PC-3 (cell line): Measurements from ENCODE around the gene PRKX. TPM values are rescaled to one million over a fixed set of nuclear protein-coding genes. Genes with fewer than 3 reads are reported as not detected.
"Not testable (repeated sequence)": the region's sequence is repeated elsewhere in the genome, so short reads cannot be mapped to it uniquely, and the experiment has no call there.

Experiments used
- ATAC-seq: fragments of 200-7000 bp; cut with Tn5 transposase; 2 replicates; pipeline ENCODE4 v1.9.1; 2020; ENCODE audit warnings: mild to moderate bottlenecking, moderate library complexity
- BruUV-seq: library from RNA; stranded (reverse); fragments of 400-500 nt; replicated peaks from 2 replicates; lab custom pipeline; 2021; lab: Mats Ljungman, UMichigan
- CTCF ChIA-PET: fragments of 300-600 bp; sonication (Branson Sonifier 250); formaldehyde crosslinking; loops from one replicate; lab custom pipeline; 2022; ENCODE audit warnings: antibody characterized with exemption; lab: Charles Lee
- POLR2A ChIA-PET: fragments of 300-600 bp; sonication (Branson Sonifier 250); formaldehyde crosslinking; loops from one replicate; lab custom pipeline; 2022; ENCODE audit warnings: antibody characterized with exemption; ENCODE audit not compliant: unreplicated experiment; lab: Charles Lee
- DNase-seq: peaks from one replicate; pipeline ENCODE4 v3.0.0-alpha.2; 2015
- H2AFZ ChIP-seq: fragments of 300-600 bp; sonication (generic); 2 replicates; pipeline ENCODE4 v1.6.0; 2016; ENCODE audit warnings: antibody characterized with exemption, low read length
- H3F3A ChIP-seq: fragments of 300-600 bp; sonication (generic); one replicate; pipeline ENCODE4 v1.6.0; 2017; ENCODE audit warnings: antibody characterized with exemption, low read length, control low read depth, mild to moderate bottlenecking; ENCODE audit not compliant: unreplicated experiment
- H3K27ac ChIP-seq: fragments of 300-600 bp; sonication (generic); 2 replicates; pipeline ENCODE4 v1.5.1; 2016; ENCODE audit warnings: mild to moderate bottlenecking, low read length
- H3K27me3 ChIP-seq: fragments of 300-600 bp; sonication (generic); 2 replicates; pipeline ENCODE4 v1.6.1; 2016; ENCODE audit warnings: low read length, mixed read lengths
- H3K36me3 ChIP-seq: fragments of 300-600 bp; sonication (generic); 2 replicates; pipeline ENCODE4 v1.6.1; 2016; ENCODE audit warnings: low read depth, mixed run types, low read length, mixed read lengths
- H3K4me1 ChIP-seq: fragments of 300-600 bp; sonication (generic); 2 replicates; pipeline ENCODE4 v1.5.1; 2016; ENCODE audit warnings: low read length; ENCODE audit not compliant: insufficient read depth
- H3K4me2 ChIP-seq: fragments of 300-600 bp; sonication (generic); 2 replicates; pipeline ENCODE4 v1.6.0; 2016; ENCODE audit warnings: low read length
- H3K4me3 ChIP-seq: fragments of 300-600 bp; sonication (generic); 2 replicates; pipeline ENCODE4 v1.5.1; 2016; ENCODE audit warnings: mild to moderate bottlenecking, low read length, mixed read lengths
- H3K79me2 ChIP-seq: fragments of 300-600 bp; sonication (generic); 2 replicates; pipeline ENCODE4 v1.6.1; 2017; ENCODE audit warnings: low read length, mixed read lengths
- H3K9ac ChIP-seq: fragments of 300-600 bp; sonication (generic); 2 replicates; pipeline ENCODE4 v1.6.0; 2016; ENCODE audit warnings: mild to moderate bottlenecking, low read length
- H3K9me2 ChIP-seq: fragments of 300-600 bp; sonication (generic); replicated peaks from 2 replicates; pipeline ENCODE4 v1.6.1; 2016; ENCODE audit warnings: mixed run types, low read length, mixed read lengths
- H3K9me3 ChIP-seq: fragments of 300-600 bp; sonication (generic); 2 replicates; pipeline ENCODE4 v1.6.1; 2016; ENCODE audit warnings: low read length, mixed read lengths
- H4K20me1 ChIP-seq: fragments of 300-600 bp; sonication (generic); 2 replicates; pipeline ENCODE4 v1.6.1; 2016; ENCODE audit warnings: low read length, mixed read lengths
- EZH2 ChIP-seq: fragments of 300-600 bp; sonication (generic); IDR thresholded peaks from one replicate; pipeline ENCODE4 v1.6.1; 2017; ENCODE audit warnings: antibody characterized with exemption, mild to moderate bottlenecking, low read length; ENCODE audit not compliant: unreplicated experiment
- EZH2phosphoT487 ChIP-seq: fragments of 300-600 bp; sonication (generic); IDR thresholded peaks from 2 replicates; pipeline ENCODE4 v1.6.1; 2018; ENCODE audit warnings: mild to moderate bottlenecking, antibody characterized with exemption, low read length, borderline replicate concordance
- intact Hi-C: fragments of 100-400 bp; cut with micrococcal nuclease; formaldehyde crosslinking; loops from 2 replicates; pipeline ENCODE4 v1.9.0; 2023
- total RNA-seq: library from RNA; depleted of rRNA; stranded (reverse); fragments of >200 nt; gene quantifications from 2 replicates; pipeline ENCODE4 v1.2.3, GENCODE V29; 2014
- TF ChIP-seq, protein P1 (sequence below): fragments of 300-600 bp; sonication (generic); conservative IDR thresholded peaks from 2 replicates; pipeline ENCODE4 v1.5.1; 2017; ENCODE audit warnings: antibody characterized with exemption, low read depth, mild to moderate bottlenecking, low read length

Gene PRKX
- total RNA-seq, 1 experiment from 2014 or later = 22.2 TPM

- BruUV-seq, H3K4me2 ChIP-seq: not testable (repeated sequence)
These were observed 12.0 kb downstream of the PRKX start for GRCh38 chrX:3701445-3701928.

DNA sequence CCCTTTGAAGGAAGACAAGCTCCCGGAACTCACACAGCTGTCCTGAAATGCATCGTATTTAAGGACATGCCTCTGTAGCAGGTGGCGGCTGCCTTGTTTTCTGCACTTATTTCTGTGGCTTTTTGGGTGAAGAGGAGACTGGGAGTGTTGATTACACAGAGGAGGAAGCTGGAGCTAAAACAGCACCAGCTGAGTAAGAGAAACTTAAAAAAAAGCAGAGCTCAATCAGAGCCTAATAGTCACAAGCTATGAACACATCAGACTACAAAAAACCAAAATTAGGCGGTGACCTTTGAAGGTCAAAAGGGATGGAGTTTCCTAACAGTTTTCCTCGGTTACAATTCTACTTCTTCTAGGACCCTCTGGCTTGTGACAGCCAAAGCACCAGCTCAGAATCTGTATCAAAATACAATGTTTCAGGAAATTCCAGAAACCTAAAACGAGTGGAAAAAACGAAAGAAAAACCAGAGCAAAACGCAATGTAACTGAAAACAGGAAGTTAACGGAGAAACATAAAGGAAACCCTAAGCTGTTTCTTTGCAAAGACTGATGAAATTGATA, 13.5 kb downstream of the PRKX start:
- TF ChIP-seq EZH2phosphoT487 = no peak
- no peak for TF ChIP-seq EZH2
- TF ChIP-seq, protein P1, sequence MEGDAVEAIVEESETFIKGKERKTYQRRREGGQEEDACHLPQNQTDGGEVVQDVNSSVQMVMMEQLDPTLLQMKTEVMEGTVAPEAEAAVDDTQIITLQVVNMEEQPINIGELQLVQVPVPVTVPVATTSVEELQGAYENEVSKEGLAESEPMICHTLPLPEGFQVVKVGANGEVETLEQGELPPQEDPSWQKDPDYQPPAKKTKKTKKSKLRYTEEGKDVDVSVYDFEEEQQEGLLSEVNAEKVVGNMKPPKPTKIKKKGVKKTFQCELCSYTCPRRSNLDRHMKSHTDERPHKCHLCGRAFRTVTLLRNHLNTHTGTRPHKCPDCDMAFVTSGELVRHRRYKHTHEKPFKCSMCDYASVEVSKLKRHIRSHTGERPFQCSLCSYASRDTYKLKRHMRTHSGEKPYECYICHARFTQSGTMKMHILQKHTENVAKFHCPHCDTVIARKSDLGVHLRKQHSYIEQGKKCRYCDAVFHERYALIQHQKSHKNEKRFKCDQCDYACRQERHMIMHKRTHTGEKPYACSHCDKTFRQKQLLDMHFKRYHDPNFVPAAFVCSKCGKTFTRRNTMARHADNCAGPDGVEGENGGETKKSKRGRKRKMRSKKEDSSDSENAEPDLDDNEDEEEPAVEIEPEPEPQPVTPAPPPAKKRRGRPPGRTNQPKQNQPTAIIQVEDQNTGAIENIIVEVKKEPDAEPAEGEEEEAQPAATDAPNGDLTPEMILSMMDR = no peak
- no TSS peak for BruUV-seq
- DNase-seq (no peak), ATAC-seq (no peak)
- no peaks in the 10 kb centered on the region for H3K36me3 ChIP-seq
- H3F3A ChIP-seq = no peaks in the 10 kb centered on the region
- ChIA-PET POLR2A (no interaction called here), CTCF (no interaction called here)
- no peaks in the 10 kb centered on the region for H3K9me2 ChIP-seq
- H3K27ac ChIP-seq = no peak overlapping the region
- intact Hi-C loops = no loop called here
- no peaks in the 10 kb centered on the region for H3K27me3 ChIP-seq
- no peaks in the 10 kb centered on the region for H4K20me1 ChIP-seq
- H3K4me2 ChIP-seq = no peak overlapping the region
- H3K9ac ChIP-seq = no peak overlapping the region
- no peak overlapping the region for H2AFZ ChIP-seq
- H3K4me1 ChIP-seq = no peaks in the 10 kb centered on the region
- H3K79me2 ChIP-seq = 0 out of 2 replicates have a peak, but pooled peaks cover 12% of the 10 kb centered on the region
- no peak overlapping the region for H3K4me3 ChIP-seq
- no peaks in the 10 kb centered on the region for H3K9me3 ChIP-seq

More at GRCh38 chrX:3701445-3701928, 12.0 kb downstream of the PRKX start:
- H2AFZ ChIP-seq, H3K4me3 ChIP-seq, H3K9ac ChIP-seq, H4K20me1 ChIP-seq, CTCF ChIA-PET, ATAC-seq, H3K27me3 ChIP-seq, H3K27ac ChIP-seq, H3K9me3 ChIP-seq, H3K4me1 ChIP-seq, H3F3A ChIP-seq, DNase-seq, H3K9me2 ChIP-seq, H3K36me3 ChIP-seq, POLR2A ChIA-PET, intact Hi-C loops: not testable (repeated sequence)
- H3K79me2 ChIP-seq = 0 out of 2 replicates have a peak, but pooled peaks cover 12% of the 10 kb centered on the region

GRCh38 chrX:3697701-3698279, 15.7 kb downstream of the PRKX start:
- Histone ChIP-seq H3K27ac (no peak overlapping the region), H3F3A (no peaks in the 10 kb centered on the region), H3K9me2 (no peaks in the 10 kb centered on the region), H3K4me3 (no peak overlapping the region), H3K4me2 (no peak overlapping the region), H3K27me3 (no peaks in the 10 kb centered on the region), H3K36me3 (no peaks in the 10 kb centered on the region), H3K9me3 (no peaks in the 10 kb centered on the region), H2AFZ (no peak overlapping the region), H4K20me1 (no peaks in the 10 kb centered on the region), H3K4me1 (no peaks in the 10 kb centered on the region), H3K79me2 (0 out of 2 replicates have a peak, but pooled peaks cover 9% of the 10 kb centered on the region), H3K9ac (no peak overlapping the region)
- ATAC-seq (no peak), DNase-seq (no peak)
- intact Hi-C loops = no loop called here
- no TSS peak for BruUV-seq
- TF ChIP-seq, protein P1 = no peak
- TF ChIP-seq EZH2phosphoT487 (no peak), EZH2 (no peak)
- POLR2A ChIA-PET = no interaction called here
- CTCF ChIA-PET = no interaction called here
